ENCODE data around the gene ZNF354B.

Gene ZNF354B

DNA sequence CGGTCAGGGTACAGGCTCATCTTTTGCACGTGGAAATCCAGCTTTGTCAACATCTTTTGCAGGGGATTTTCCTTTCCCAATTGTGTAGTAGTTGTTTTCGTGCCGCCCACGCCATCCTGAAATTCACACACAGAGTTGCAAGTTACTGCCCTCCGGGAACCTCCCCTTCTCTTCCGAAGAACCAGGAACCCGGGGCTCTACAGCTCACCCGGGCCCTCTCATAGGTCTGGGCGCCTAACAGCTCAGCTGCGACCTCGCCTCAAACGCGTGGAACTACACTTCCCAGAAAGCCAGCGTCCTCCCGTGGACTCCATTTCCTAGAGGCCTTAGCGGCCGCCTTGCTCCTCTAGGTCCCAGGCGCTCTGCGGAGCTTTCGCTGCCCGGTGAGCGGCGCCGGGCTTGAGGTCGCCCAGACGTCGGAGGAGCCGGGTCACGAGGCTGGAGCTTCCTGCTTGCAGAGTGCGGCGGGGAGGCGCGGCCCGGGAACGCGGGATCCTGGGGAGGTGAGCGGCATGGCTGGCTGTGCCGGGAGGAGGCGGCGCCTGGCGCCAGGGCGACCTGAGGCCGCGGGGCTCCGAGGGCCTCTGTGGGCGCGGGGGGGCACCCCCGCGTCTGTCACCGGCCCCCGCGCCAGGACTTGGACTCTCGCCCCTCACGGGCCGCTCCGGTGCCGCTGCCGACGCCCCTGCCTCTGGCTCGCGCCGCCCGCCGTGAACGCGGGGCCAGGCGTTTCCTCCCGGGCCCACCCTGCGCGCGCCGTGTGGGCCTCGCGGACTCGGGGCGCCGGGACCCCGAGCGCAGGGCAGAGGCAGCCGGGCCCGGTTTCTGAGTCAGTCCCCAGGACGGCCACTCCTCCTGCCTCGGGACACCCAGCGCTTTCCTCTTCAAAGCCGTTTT lies at the start of gene ZNF354B:
TSS of gene ZNF354B (plus strand) at position 329 of the 897 bp plus-strand sequence. CDS start 1,095 bp downstream, outside the sequence.
- Mint-ChIP-seq H3K36me3 (ENCODE audit: low read depth) (peaks cover 40% of the 10 kb centered on the region), H3K4me3 (peak within 1 kb of the TSS; percentile 80), H3K27me3 (ENCODE audit: low read depth, poor library complexity) (peaks cover 4% of the 10 kb centered on the region), H3K9me3 (peaks cover 38% of the 10 kb centered on the region), H3K4me1 (peaks cover 17% of the 10 kb centered on the region), H3K27ac (no peak within 1 kb of the TSS)
- peak; percentile 85 for DNase-seq
- TF ChIP-seq, protein P1, sequence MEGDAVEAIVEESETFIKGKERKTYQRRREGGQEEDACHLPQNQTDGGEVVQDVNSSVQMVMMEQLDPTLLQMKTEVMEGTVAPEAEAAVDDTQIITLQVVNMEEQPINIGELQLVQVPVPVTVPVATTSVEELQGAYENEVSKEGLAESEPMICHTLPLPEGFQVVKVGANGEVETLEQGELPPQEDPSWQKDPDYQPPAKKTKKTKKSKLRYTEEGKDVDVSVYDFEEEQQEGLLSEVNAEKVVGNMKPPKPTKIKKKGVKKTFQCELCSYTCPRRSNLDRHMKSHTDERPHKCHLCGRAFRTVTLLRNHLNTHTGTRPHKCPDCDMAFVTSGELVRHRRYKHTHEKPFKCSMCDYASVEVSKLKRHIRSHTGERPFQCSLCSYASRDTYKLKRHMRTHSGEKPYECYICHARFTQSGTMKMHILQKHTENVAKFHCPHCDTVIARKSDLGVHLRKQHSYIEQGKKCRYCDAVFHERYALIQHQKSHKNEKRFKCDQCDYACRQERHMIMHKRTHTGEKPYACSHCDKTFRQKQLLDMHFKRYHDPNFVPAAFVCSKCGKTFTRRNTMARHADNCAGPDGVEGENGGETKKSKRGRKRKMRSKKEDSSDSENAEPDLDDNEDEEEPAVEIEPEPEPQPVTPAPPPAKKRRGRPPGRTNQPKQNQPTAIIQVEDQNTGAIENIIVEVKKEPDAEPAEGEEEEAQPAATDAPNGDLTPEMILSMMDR (IDR thresholded peaks at IDR 0.05), result no peak

DNA sequence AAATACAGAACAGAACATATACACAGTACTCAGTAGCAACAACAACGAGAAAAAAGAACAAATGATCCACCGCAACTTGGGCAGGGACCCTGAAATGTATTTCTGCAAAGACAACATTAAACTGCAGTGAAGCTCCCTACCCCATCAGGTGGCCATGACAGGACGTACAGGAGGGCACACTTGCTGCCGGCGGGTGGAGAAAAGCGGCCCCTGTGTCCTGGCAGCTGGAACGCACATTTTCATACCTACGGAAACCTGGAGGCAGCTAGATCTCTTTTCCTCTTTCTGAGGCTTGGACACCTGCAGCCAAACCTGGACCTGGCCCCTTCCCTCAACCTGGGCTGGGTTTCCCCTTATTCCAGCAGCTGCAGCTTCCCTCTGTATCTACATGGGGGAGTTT lies 42.2 kb upstream of the ZNF354B start:
- Mint-ChIP-seq H3K36me3 (ENCODE audit: low read depth) (peaks cover 18% of the 10 kb centered on the region), H3K4me1 (no peaks in the 10 kb centered on the region), H3K4me3 (no peak overlapping the region), H3K27ac (no peak overlapping the region), H3K27me3 (ENCODE audit: low read depth, poor library complexity) (peaks cover 14% of the 10 kb centered on the region), H3K9me3 (peaks cover 45% of the 10 kb centered on the region)
- DNase-seq, result no peak
- TF ChIP-seq, protein P1 (IDR thresholded peaks at IDR 0.05), result no peak

DNA sequence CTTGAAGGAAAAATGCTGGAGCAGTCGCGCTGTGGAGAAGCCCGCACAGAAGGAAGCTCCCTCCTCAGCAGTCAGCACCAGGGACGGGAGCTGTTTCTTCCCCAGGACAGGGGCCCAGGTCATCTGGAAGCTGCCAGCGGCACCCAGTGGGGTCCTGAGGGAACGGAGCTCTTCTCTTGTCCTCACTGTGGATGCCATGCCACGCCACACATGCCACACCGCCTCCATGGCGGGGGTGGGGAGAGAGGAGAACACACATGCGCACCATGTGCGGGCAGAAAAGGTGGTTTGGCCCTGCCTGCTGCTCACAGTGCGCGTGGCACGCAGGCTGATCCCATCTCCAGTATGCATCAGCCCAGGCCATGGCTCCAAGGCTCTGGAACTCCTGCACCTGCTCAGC lies 41.7 kb upstream of the ZNF354B start:
- Mint-ChIP-seq H3K27me3 (ENCODE audit: low read depth, poor library complexity) (peaks cover 17% of the 10 kb centered on the region), H3K27ac (no peak overlapping the region), H3K4me1 (no peaks in the 10 kb centered on the region), H3K36me3 (ENCODE audit: low read depth) (peaks cover 14% of the 10 kb centered on the region), H3K4me3 (no peak overlapping the region), H3K9me3 (peaks cover 42% of the 10 kb centered on the region)
- TF ChIP-seq, protein P1 (IDR thresholded peaks at IDR 0.05), result no peak
- no peak for DNase-seq

DNA sequence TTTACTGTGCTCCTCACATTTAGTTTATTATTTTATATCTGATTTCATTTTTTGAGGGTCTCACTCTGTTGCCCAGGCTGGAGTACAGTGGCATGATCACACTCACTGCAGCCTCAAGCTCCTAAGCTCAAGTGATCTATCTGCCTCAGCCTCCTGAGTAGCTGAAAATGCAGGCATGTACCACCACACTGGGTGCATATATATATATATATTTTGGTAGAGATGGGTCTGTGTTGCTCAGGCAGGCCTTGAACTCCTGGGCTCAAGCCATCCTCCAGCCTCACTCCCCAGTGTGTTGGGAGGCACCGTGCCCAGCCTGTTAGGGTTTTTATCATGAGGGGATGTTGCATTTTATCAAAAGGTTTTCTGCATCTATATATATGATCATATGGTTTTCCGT lies 39.8 kb upstream of the ZNF354B start:
- DNase-seq, result no peak
- Mint-ChIP-seq H3K36me3 (ENCODE audit: low read depth) (peaks cover 4% of the 10 kb centered on the region), H3K27ac (no peak overlapping the region), H3K4me3 (no peak overlapping the region), H3K9me3 (peaks cover 47% of the 10 kb centered on the region), H3K27me3 (ENCODE audit: low read depth, poor library complexity) (peaks cover 17% of the 10 kb centered on the region), H3K4me1 (no peaks in the 10 kb centered on the region)
- TF ChIP-seq, protein P1 (IDR thresholded peaks at IDR 0.05), result no peak

DNA sequence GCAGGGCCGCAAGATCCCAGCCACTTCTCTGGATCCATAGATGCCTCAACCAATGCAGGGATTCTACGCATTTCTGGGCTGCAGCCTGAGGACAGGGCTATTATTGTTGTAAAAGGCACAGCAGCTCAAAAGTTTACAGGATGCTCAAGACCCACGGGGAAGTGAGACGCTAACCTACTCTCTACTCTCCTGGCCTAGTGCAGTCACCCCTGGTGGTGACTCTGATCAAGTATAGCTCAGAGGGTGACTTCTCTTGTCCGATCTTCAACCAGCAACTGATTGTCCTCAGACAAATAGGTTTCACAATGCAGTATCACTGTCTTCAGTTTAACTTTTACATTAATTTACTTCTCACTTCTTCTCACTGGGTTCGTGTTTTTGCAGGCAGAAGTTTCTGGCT lies 34.3 kb upstream of the ZNF354B start:
- Mint-ChIP-seq H3K9me3 (peaks cover 46% of the 10 kb centered on the region), H3K4me3 (no peak overlapping the region), H3K36me3 (ENCODE audit: low read depth) (peaks cover 9% of the 10 kb centered on the region), H3K27me3 (ENCODE audit: low read depth, poor library complexity) (peaks cover 5% of the 10 kb centered on the region), H3K4me1 (peaks cover 5% of the 10 kb centered on the region), H3K27ac (no peak overlapping the region)
- no peak for DNase-seq
- TF ChIP-seq, protein P1 (IDR thresholded peaks at IDR 0.05), result no peak

DNA sequence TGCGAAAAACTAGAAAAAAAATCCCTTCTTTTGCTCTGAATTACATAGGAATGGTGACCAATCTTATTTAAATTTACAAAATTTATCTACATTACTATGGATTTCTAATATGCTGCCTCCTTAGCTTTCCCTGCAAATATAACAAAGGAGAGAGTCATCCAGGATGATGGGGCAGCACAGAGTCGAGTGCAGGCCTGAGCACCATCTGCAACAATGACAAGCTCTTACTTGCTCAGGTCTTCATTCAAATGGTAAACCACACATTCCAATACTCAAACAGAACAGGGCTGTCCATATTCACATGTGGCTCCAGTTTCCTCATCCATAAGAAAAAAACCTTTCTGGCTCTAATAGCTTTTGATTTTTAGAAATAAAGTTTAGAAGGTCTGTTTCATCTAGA lies 33.5 kb upstream of the ZNF354B start:
- H3K9me3 Mint-ChIP-seq, result peaks cover 42% of the 10 kb centered on the region
- peaks cover 11% of the 10 kb centered on the region for H3K4me1 Mint-ChIP-seq
- H3K27me3 Mint-ChIP-seq (ENCODE audit: low read depth, poor library complexity), result peaks cover 3% of the 10 kb centered on the region
- no peak overlapping the region for H3K27ac Mint-ChIP-seq
- H3K4me3 Mint-ChIP-seq, result no peak overlapping the region
- TF ChIP-seq, protein P1 (IDR thresholded peaks at IDR 0.05), result no peak
- peaks cover 9% of the 10 kb centered on the region for H3K36me3 Mint-ChIP-seq (ENCODE audit: low read depth)
- no peak for DNase-seq
